Endothelial cell of umbilical vein (primary cell): ENCODE results near the gene KDSR. TPM values are rescaled to one million over a fixed set of nuclear protein-coding genes. Genes with fewer than 3 reads are reported as not detected.

ENCODE experiments used
- BruUV-seq: library from RNA; stranded (reverse); fragments of 400-500 nt; replicated peaks from 2 replicates; lab custom pipeline; 2021; lab: Mats Ljungman, UMichigan
- CTCF ChIA-PET: fragments of 300-600, 350-600 bp; sonication (Branson Sonifier 250); formaldehyde crosslinking; loops from one replicate; lab custom pipeline; 2021; ENCODE audit warnings: antibody characterized with exemption, inconsistent platforms; lab: Charles Lee
- POLR2A ChIA-PET: fragments of 300-600, 350-600 bp; sonication (Branson Sonifier 250); formaldehyde crosslinking; loops from one replicate; lab custom pipeline; 2021; ENCODE audit warnings: antibody characterized with exemption, inconsistent platforms; lab: Charles Lee
- DNase-seq: peaks from one replicate; pipeline ENCODE4 v3.0.0-alpha.2; 2011; ENCODE audit warnings: low read depth, low spot score
- FAIRE-seq: peaks from 2 replicates; lab custom pipeline; 2011; peaks lifted over from hg19 to GRCh38; lab: Jason Lieb, UNC
- H2AFZ ChIP-seq: 2 replicates; pipeline ENCODE4 v1.6.0; 2012; ENCODE audit warnings: low read depth, low read length, control low read depth, inconsistent platforms
- H3K27ac ChIP-seq: 2 replicates; pipeline ENCODE4 v1.5.1; 2011; ENCODE audit warnings: low read depth, mild to moderate bottlenecking, control low read depth, low read length, moderate library complexity; ENCODE audit not compliant: insufficient read depth
- H3K27me3 ChIP-seq, 2 experiments: 2 replicates each; pipeline versions ENCODE4 v1.6.0 to v1.6.1; 2011; ENCODE audit warnings: low read length in 2 of 2, mixed read lengths in 1 of 2; ENCODE audit not compliant: control insufficient read depth in 2 of 2, insufficient read depth in 2 of 2
- H3K36me3 ChIP-seq, 2 experiments: 2 replicates in 1 of 2; 3 replicates in 1 of 2; pipeline ENCODE4 v1.5.1; 2011; ENCODE audit warnings: low read length in 2 of 2, mild to moderate bottlenecking in 1 of 2, moderate library complexity in 1 of 2; ENCODE audit not compliant: control insufficient read depth in 2 of 2, insufficient read depth in 2 of 2; ENCODE audit errors: extremely low read depth in 1 of 2
- H3K4me1 ChIP-seq: 3 replicates; pipeline ENCODE4 v1.5.1; 2011; ENCODE audit warnings: mild to moderate bottlenecking, low read length; ENCODE audit not compliant: control insufficient read depth, insufficient read depth; ENCODE audit errors: extremely low read depth
- H3K4me2 ChIP-seq: 2 replicates; pipeline ENCODE4 v1.6.1; 2011; ENCODE audit warnings: low read length, control low read depth, mixed read lengths; ENCODE audit not compliant: insufficient read depth
- H3K4me3 ChIP-seq, 3 experiments: fragments of 200-600 bp in 1 of 3; sonication (generic), shearing (Covaris generic) in 1 of 3; replicated peaks in 1 of 3; 2 replicates each; pipeline ENCODE4 v1.5.1; 2011 to 2016; ENCODE audit warnings: control low read depth in 3 of 3, low read length in 3 of 3, mild to moderate bottlenecking in 2 of 3, inconsistent platforms in 1 of 3, low read depth in 1 of 3, moderate library complexity in 1 of 3; ENCODE audit not compliant: insufficient read depth in 1 of 3
- H3K79me2 ChIP-seq: 2 replicates; pipeline ENCODE4 v1.6.0; 2012; ENCODE audit warnings: low read length, inconsistent platforms; ENCODE audit not compliant: control insufficient read depth, insufficient read depth
- H3K9ac ChIP-seq: replicated peaks from 2 replicates; pipeline ENCODE3; 2011; ENCODE audit warnings: low read length, control low read depth; ENCODE audit not compliant: insufficient read depth; ENCODE audit errors: extremely low read depth
- H3K9me1 ChIP-seq: replicated peaks from 3 replicates; pipeline ENCODE4 v1.6.0; 2011; ENCODE audit warnings: mild to moderate bottlenecking, low read length; ENCODE audit not compliant: control insufficient read depth, insufficient read depth; ENCODE audit errors: extremely low read depth
- H3K9me3 ChIP-seq: replicated peaks from 2 replicates; pipeline ENCODE4 v1.5.1; 2012; ENCODE audit warnings: low read length, inconsistent platforms; ENCODE audit not compliant: control insufficient read depth, insufficient read depth
- H4K20me1 ChIP-seq: replicated peaks from 2 replicates; pipeline ENCODE3; 2011; ENCODE audit warnings: mild to moderate bottlenecking, low read length; ENCODE audit not compliant: control insufficient read depth, insufficient read depth; ENCODE audit errors: extremely low read depth
- CTCF ChIP-seq, 2 donors: IDR thresholded peaks; 1 replicate in 1 of 2; 2 replicates in 1 of 2; pipeline ENCODE4 v1.5.1; 2011; ENCODE audit warnings: low read length in 2 of 2, mild to moderate bottlenecking in 2 of 2, moderate library complexity in 2 of 2, control low read depth in 1 of 2, inconsistent platforms in 1 of 2, low read depth in 1 of 2; ENCODE audit not compliant: insufficient read depth in 1 of 2; ENCODE audit errors: extremely low read depth in 1 of 2
- EZH2 ChIP-seq: IDR thresholded peaks from 2 replicates; pipeline ENCODE4 v1.6.1; 2012; ENCODE audit warnings: borderline replicate concordance, low read depth, mild to moderate bottlenecking, moderate library complexity, low read length, inconsistent platforms; ENCODE audit not compliant: severe bottlenecking
- FOS ChIP-seq: IDR thresholded peaks from 2 replicates; pipeline ENCODE4 v1.6.1; 2011; ENCODE audit warnings: mild to moderate bottlenecking, low read length, moderate library complexity, borderline replicate concordance; ENCODE audit not compliant: insufficient read depth
- GATA2 ChIP-seq: IDR thresholded peaks from 2 replicates; pipeline ENCODE4 v1.7.0; 2011; ENCODE audit warnings: low read depth, mild to moderate bottlenecking, moderate library complexity, mixed read lengths, low read length; ENCODE audit not compliant: insufficient read length, insufficient read depth
- JUN ChIP-seq: IDR thresholded peaks from 2 replicates; pipeline ENCODE4 v1.6.1; 2011; ENCODE audit warnings: borderline replicate concordance, low read depth; ENCODE audit not compliant: insufficient read length, insufficient read depth
- MAX ChIP-seq: IDR thresholded peaks from 2 replicates; pipeline ENCODE4 v1.6.1; 2011; ENCODE audit not compliant: insufficient read depth, insufficient read length
- MYC ChIP-seq: IDR thresholded peaks from one replicate; pipeline ENCODE4 v1.6.1; 2011; ENCODE audit warnings: mild to moderate bottlenecking, low read depth, low read length
- POLR2A ChIP-seq: IDR thresholded peaks from 2 replicates; pipeline ENCODE4 v1.6.1; 2012; ENCODE audit warnings: low read depth, mild to moderate bottlenecking, control low read depth, low read length
- POLR2AphosphoS5 ChIP-seq: IDR thresholded peaks from 2 replicates; pipeline ENCODE4 v1.6.1; 2012; ENCODE audit warnings: low read depth, mild to moderate bottlenecking, control low read depth, low read length, moderate library complexity; ENCODE audit not compliant: insufficient read depth
- dilution Hi-C: fragments of 300-500 bp; cut with MboI; formaldehyde crosslinking; loops from one replicate; pipeline ENCODE4 v1.15.0; 2019; ENCODE audit warnings: low sequenced_read_pairs; ENCODE audit not compliant: extremely low pct_ligation_motif_present
- intact Hi-C: fragments of 100-400 bp; cut with micrococcal nuclease; formaldehyde crosslinking; loops from one replicate; pipeline ENCODE4 v1.10.0; 2022
- polyA plus RNA-seq, 4 experiments: library from polyadenylated mRNA; depleted of rRNA in 3 of 4; stranded (reverse) in 3 of 4; unstranded in 1 of 4; fragments of >200 nt; gene quantifications; 2 replicates each; pipeline versions ENCODE4 v1.2.1 to v1.2.3, GENCODE V29; 2011 to 2012; ENCODE audit warnings: missing spikeins in 1 of 4
- total RNA-seq: library from RNA; stranded (reverse); gene quantifications from 2 replicates; pipeline ENCODE4 v1.2.3, GENCODE V29; 2021

The KDSR gene
- total and polyA plus RNA-seq, 2 donors (not counting 3 experiments of a cell fraction or from before 2014, with no cell fraction given) = 17.1 to 43.1 TPM

DNA sequence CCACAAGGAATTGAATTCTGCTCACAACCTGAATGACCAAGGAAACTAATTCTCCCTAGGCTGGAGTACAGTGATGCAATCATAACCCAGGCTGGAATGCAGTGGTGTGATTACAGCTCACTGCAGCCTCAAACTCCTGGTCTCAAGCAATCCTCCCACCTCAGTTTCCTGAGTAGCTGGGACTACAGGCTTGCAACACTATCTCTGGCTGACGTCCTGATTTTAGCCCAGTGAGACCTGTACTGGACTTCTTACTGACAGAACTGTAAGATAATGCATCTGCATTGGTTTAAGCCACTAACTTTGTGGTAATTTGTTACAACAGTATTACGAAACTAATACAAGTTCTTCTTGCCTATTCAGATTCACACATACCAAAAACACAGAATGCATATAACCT, 9.5 kb upstream of the KDSR start:
- POLR2A ChIA-PET = no interaction called here

More for the DNA sequence above, 9.5 kb upstream of the KDSR start:
- no peaks in the 10 kb centered on the region for H3K9me1 ChIP-seq
- no peak overlapping the region for H3K4me2 ChIP-seq
- dilution Hi-C loops (no loop called here), intact Hi-C loops (no loop called here)
- H4K20me1 ChIP-seq = no peaks in the 10 kb centered on the region
- no peaks in the 10 kb centered on the region for H3K9me3 ChIP-seq
- H3K4me1 ChIP-seq = peaks cover 7% of the 10 kb centered on the region
- FAIRE-seq = no peak
- H2AFZ ChIP-seq = no peak overlapping the region
- no peak overlapping the region for H3K27ac ChIP-seq
- no peaks in the 10 kb centered on the region for H3K36me3 ChIP-seq
- no peaks in the 10 kb centered on the region for H3K79me2 ChIP-seq
- H3K27me3 ChIP-seq = no peaks in the 10 kb centered on the region
- H3K9ac ChIP-seq = no peak overlapping the region
- CTCF ChIA-PET = no interaction called here
- no peak overlapping the region for H3K4me3 ChIP-seq
- no peak for DNase-seq
- TF ChIP-seq EZH2 = no peak
- TF ChIP-seq MYC = no peak
- no peak for TF ChIP-seq POLR2A
- no peak for TF ChIP-seq MAX
- no peak for TF ChIP-seq POLR2AphosphoS5
- TF ChIP-seq JUN = no peak
- TF ChIP-seq GATA2 = no peak
- no peak for TF ChIP-seq FOS
- TF ChIP-seq CTCF (IDR thresholded peaks at IDR 0.05; ENCODE audit: extremely low read depth in 1 of 2, insufficient read depth in 1 of 2, low read depth in 1 of 2, low read length in 2 of 2) = no peak
- BruUV-seq = no TSS peak
